ENCODE results near the gene ACOX2. TPM values are rescaled to one million over a fixed set of nuclear protein-coding genes. Genes with fewer than 3 reads are reported as not detected.
A peak's percentile ranks its signal among the peaks of the same experiment; 100 is the strongest.

ACOX2 gene
- polyA plus RNA-seq, 2 of the 4 experiments (the other 2 are of a cell fraction), result 4.8 to 23.2 TPM

- TF ChIP-seq HDAC2 (IDR thresholded peaks at IDR 0.05) (no peak), BHLHE40 (IDR thresholded peaks at IDR 0.05; ENCODE audit: low read depth, low read length) (no peak), NFE2L2 (conservative IDR thresholded peaks at IDR 0.05; ENCODE audit: low read length) (no peak), REST (IDR thresholded peaks at IDR 0.05) (no peak), RNF2 (IDR thresholded peaks at IDR 0.05; ENCODE audit: borderline replicate concordance, low read depth) (no peak), KDM5A (IDR thresholded peaks at IDR 0.05) (no peak), CEBPB (IDR thresholded peaks at IDR 0.05) (no peak), ESRRA (IDR thresholded peaks at IDR 0.05; ENCODE audit: borderline replicate concordance, low read length) (no peak), RFX5 (IDR thresholded peaks at IDR 0.05) (no peak), ZNF302 (CRISPR knock-in tag; IDR thresholded peaks at IDR 0.05) (no peak), HOXA7 (CRISPR knock-in tag; IDR thresholded peaks at IDR 0.05) (no peak), EP300 (IDR thresholded peaks at IDR 0.05) (no peak), RAD21 (conservative IDR thresholded peaks at IDR 0.05 in 1 of 2, IDR thresholded peaks at IDR 0.05 in 1 of 2) (no peak)
- TF ChIP-seq, protein P1, sequence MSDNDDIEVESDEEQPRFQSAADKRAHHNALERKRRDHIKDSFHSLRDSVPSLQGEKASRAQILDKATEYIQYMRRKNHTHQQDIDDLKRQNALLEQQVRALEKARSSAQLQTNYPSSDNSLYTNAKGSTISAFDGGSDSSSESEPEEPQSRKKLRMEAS (IDR thresholded peaks at IDR 0.05), result no peak
- TF ChIP-seq, protein P2, sequence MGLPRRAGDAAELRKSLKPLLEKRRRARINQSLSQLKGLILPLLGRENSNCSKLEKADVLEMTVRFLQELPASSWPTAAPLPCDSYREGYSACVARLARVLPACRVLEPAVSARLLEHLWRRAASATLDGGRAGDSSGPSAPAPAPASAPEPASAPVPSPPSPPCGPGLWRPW (IDR thresholded peaks at IDR 0.05), result no peak
- TF ChIP-seq, protein P3, sequence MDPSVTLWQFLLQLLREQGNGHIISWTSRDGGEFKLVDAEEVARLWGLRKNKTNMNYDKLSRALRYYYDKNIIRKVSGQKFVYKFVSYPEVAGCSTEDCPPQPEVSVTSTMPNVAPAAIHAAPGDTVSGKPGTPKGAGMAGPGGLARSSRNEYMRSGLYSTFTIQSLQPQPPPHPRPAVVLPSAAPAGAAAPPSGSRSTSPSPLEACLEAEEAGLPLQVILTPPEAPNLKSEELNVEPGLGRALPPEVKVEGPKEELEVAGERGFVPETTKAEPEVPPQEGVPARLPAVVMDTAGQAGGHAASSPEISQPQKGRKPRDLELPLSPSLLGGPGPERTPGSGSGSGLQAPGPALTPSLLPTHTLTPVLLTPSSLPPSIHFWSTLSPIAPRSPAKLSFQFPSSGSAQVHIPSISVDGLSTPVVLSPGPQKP (IDR thresholded peaks at IDR 0.05; ENCODE audit: low read depth, low read length), result no peak
- ChIA-PET POLR2A (no interaction called here), CTCF (interaction anchor here (0.6 to 8.8 kb wide), 19 partner anchors 8 to 263 kb away, joined by 3 to 126 read pairs (median 5); partner anchors contain the start of genes FAM107A, HTD2 and RPP14)
- Histone ChIP-seq H3K4me1 (peaks cover 9% of the 10 kb centered on the region), H3K4me2 (no peak overlapping the region), H3K27ac (no peak overlapping the region), H3K9me3 (no peaks in the 10 kb centered on the region), H3K4me3 (no peak overlapping the region)
- ATAC-seq (no peak), DNase-seq (ENCODE audit: low read depth in 1 of 2, low spot score in 1 of 2) (no peak), FAIRE-seq (no peak)
- 82% methylated on average over 8 of the region's 12 CpGs for WGBS (ENCODE audit: missing lambda C conversion rate)
Observed at GRCh38 chr3:58569287-58570001, 32.5 kb upstream of the ACOX2 start.

DNA sequence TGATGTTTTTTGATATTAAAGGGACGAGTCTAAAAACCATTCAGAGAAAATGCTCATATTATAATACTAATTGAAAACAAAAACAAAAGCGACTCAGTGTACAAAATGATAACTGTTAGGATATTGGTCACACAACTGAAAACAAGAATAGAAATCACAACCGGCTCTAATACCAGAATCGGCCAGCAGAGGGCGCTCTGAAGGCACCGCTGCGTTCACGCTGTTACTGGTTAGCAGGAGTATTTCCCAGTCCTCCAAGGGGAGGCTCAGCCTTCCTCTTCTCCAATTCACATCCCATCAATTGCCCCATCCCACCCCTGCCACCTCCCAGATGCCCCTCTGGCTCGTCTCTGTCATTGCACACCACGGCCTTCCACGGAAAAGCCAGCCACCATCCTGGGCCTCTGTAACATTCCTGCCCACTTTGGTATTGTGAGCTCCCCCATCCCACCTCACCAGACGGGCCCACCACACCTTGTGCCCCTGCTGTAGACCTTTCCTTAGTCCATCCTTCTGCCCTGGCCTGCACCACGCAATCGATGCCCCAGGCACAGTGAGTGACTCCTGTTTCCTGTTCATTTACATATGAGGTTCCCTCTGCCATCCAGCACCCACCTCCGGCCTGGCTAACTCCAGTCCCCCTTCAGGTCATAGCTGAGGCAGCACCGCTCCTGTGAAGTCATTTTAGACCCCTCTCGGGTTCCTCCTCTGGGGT, 31.7 kb upstream of the ACOX2 start:
- ATAC-seq (peak; percentile 40 to 80; a peak in 4 of 6 replicates), FAIRE-seq (no peak), DNase-seq (ENCODE audit: low read depth in 1 of 2, low spot score in 1 of 2) (peak; percentile 33 to 56)
- no peak overlapping the region for H3K4me2 ChIP-seq
- POLR2A ChIA-PET, result no interaction called here
- 0 out of 6 replicates have a peak overlapping the region, but pooled peaks of 1 of the 2 experiments have one; percentile 18 for H3K27ac ChIP-seq
- CTCF ChIA-PET, result interaction anchor here (0.6 to 8.8 kb wide), 23 partner anchors 9 to 380 kb away, joined by 3 to 126 read pairs (median 5); partner anchors contain the start of gene FAM107A
- WGBS (ENCODE audit: missing lambda C conversion rate), result 27% methylated on average over 17 of the region's 17 CpGs
- no peaks in the 10 kb centered on the region for H3K9me3 ChIP-seq
- H3K4me1 ChIP-seq, result peaks cover 16% of the 10 kb centered on the region
- no peak overlapping the region for H3K4me3 ChIP-seq
- TF ChIP-seq RNF2 (IDR thresholded peaks at IDR 0.05; ENCODE audit: borderline replicate concordance, low read depth) (no peak), EP300 (IDR thresholded peaks at IDR 0.05) (no peak), TP53 (CRISPR knock-in tag; IDR thresholded peaks at IDR 0.05) (no peak), BCL3 (IDR thresholded peaks at IDR 0.05) (no peak), BHLHE40 (IDR thresholded peaks at IDR 0.05; ENCODE audit: low read depth, low read length) (no peak), RFX5 (IDR thresholded peaks at IDR 0.05) (no peak), HOXB5 (CRISPR knock-in tag; IDR thresholded peaks at IDR 0.05) (no peak), E2F6 (IDR thresholded peaks at IDR 0.05; ENCODE audit: borderline replicate concordance, low read depth) (no peak), CBX8 (IDR thresholded peaks at IDR 0.05) (no peak), CEBPB (IDR thresholded peaks at IDR 0.05) (no peak), NPAS2 (CRISPR knock-in tag; IDR thresholded peaks at IDR 0.05; ENCODE audit: borderline replicate concordance) (no peak), RAD21 (conservative IDR thresholded peaks at IDR 0.05 in 1 of 2, IDR thresholded peaks at IDR 0.05 in 1 of 2) (peak; percentile 60 to 68), JUNB (IDR thresholded peaks at IDR 0.05) (no peak), RARB (CRISPR knock-in tag; IDR thresholded peaks at IDR 0.05) (no peak)
- TF ChIP-seq, protein P4, sequence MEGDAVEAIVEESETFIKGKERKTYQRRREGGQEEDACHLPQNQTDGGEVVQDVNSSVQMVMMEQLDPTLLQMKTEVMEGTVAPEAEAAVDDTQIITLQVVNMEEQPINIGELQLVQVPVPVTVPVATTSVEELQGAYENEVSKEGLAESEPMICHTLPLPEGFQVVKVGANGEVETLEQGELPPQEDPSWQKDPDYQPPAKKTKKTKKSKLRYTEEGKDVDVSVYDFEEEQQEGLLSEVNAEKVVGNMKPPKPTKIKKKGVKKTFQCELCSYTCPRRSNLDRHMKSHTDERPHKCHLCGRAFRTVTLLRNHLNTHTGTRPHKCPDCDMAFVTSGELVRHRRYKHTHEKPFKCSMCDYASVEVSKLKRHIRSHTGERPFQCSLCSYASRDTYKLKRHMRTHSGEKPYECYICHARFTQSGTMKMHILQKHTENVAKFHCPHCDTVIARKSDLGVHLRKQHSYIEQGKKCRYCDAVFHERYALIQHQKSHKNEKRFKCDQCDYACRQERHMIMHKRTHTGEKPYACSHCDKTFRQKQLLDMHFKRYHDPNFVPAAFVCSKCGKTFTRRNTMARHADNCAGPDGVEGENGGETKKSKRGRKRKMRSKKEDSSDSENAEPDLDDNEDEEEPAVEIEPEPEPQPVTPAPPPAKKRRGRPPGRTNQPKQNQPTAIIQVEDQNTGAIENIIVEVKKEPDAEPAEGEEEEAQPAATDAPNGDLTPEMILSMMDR (IDR thresholded peaks at IDR 0.05), result peak; percentile 78
